ENCODE measurements around the gene CHRDL1. TPM values are rescaled to one million over a fixed set of nuclear protein-coding genes. Genes with fewer than 3 reads are reported as not detected.

CHRDL1 gene
- total RNA-seq, 1 donor from 2014 or later: 6.9 TPM

- no peak overlapping the region for H3K4me3 Mint-ChIP-seq
- DNase-seq (ENCODE audit: low spot score in 2 of 2, unreplicated experiment in 2 of 2): no peak
- H3K4me1 Mint-ChIP-seq: peaks cover 9% of the 10 kb centered on the region
- H3K9me3 Mint-ChIP-seq: peaks cover 18% of the 10 kb centered on the region
- no peaks in the 10 kb centered on the region for H3K27me3 Mint-ChIP-seq (ENCODE audit: low read depth)
- no peaks in the 10 kb centered on the region for H3K36me3 Mint-ChIP-seq
- H3K27ac Mint-ChIP-seq: no peak overlapping the region
- TF ChIP-seq CTCF (IDR thresholded peaks at IDR 0.05; ENCODE audit: unreplicated experiment): no peak
Measured at GRCh38 chrX:110755061-110755460, 40.6 kb downstream of the CHRDL1 start.

- no peaks in the 10 kb centered on the region for H3K36me3 Mint-ChIP-seq
- no peak for DNase-seq (ENCODE audit: low spot score in 2 of 2, unreplicated experiment in 2 of 2)
- H3K27ac Mint-ChIP-seq: peak overlapping the region; percentile 11
- H3K4me3 Mint-ChIP-seq: no peak overlapping the region
- H3K27me3 Mint-ChIP-seq (ENCODE audit: low read depth): no peaks in the 10 kb centered on the region
- peaks cover 5% of the 10 kb centered on the region for H3K9me3 Mint-ChIP-seq
- TF ChIP-seq CTCF (IDR thresholded peaks at IDR 0.05; ENCODE audit: unreplicated experiment): no peak
- H3K4me1 Mint-ChIP-seq: peaks cover 25% of the 10 kb centered on the region
Measured at GRCh38 chrX:110750526-110751189, 45.0 kb downstream of the CHRDL1 start.

- no peak overlapping the region for H3K27ac Mint-ChIP-seq
- no peak overlapping the region for H3K4me3 Mint-ChIP-seq
- no peak for DNase-seq (ENCODE audit: low spot score in 2 of 2, unreplicated experiment in 2 of 2)
- no peaks in the 10 kb centered on the region for H3K36me3 Mint-ChIP-seq
- no peak for TF ChIP-seq CTCF (IDR thresholded peaks at IDR 0.05; ENCODE audit: unreplicated experiment)
- peaks cover 5% of the 10 kb centered on the region for H3K9me3 Mint-ChIP-seq
- H3K27me3 Mint-ChIP-seq (ENCODE audit: low read depth): peaks cover 1% of the 10 kb centered on the region
- H3K4me1 Mint-ChIP-seq: peaks cover 36% of the 10 kb centered on the region
Measured at GRCh38 chrX:110748256-110748806, 47.3 kb downstream of the CHRDL1 start.

- Mint-ChIP-seq H3K27me3 (ENCODE audit: low read depth) (peaks cover 3% of the 10 kb centered on the region), H3K36me3 (no peaks in the 10 kb centered on the region), H3K4me1 (peaks cover 36% of the 10 kb centered on the region), H3K27ac (no peak overlapping the region), H3K4me3 (no peak overlapping the region), H3K9me3 (no peaks in the 10 kb centered on the region)
- TF ChIP-seq CTCF (IDR thresholded peaks at IDR 0.05; ENCODE audit: unreplicated experiment): no peak
- no peak for DNase-seq (ENCODE audit: low spot score in 2 of 2, unreplicated experiment in 2 of 2)
Measured at GRCh38 chrX:110746014-110746413, 49.6 kb downstream of the CHRDL1 start.

- Mint-ChIP-seq H3K27ac (no peak overlapping the region), H3K36me3 (no peaks in the 10 kb centered on the region), H3K9me3 (no peaks in the 10 kb centered on the region), H3K27me3 (ENCODE audit: low read depth) (peaks cover 3% of the 10 kb centered on the region), H3K4me3 (no peak overlapping the region), H3K4me1 (peaks cover 29% of the 10 kb centered on the region)
- DNase-seq (ENCODE audit: low spot score in 2 of 2, unreplicated experiment in 2 of 2): no peak
- no peak for TF ChIP-seq CTCF (IDR thresholded peaks at IDR 0.05; ENCODE audit: unreplicated experiment)
Measured at GRCh38 chrX:110745288-110745687, 50.3 kb downstream of the CHRDL1 start.

Data from mesothelial cell of epicardium (in vitro differentiated cells).